ENCODE results near the gene RPS28. TPM values are rescaled to one million over a fixed set of nuclear protein-coding genes. Genes with fewer than 3 reads are reported as not detected.
A peak's percentile ranks its signal among the peaks of the same experiment; 100 is the strongest.
"Not testable (repeated sequence)": the region's sequence is repeated elsewhere in the genome, so short reads cannot be mapped to it uniquely, and the experiment has no call there.

The RPS28 gene
- polyA plus RNA-seq (2013, experiment 1 of 2), result 1,106 TPM
- polyA plus RNA-seq (2013, experiment 2 of 2), result 958 TPM

DNA sequence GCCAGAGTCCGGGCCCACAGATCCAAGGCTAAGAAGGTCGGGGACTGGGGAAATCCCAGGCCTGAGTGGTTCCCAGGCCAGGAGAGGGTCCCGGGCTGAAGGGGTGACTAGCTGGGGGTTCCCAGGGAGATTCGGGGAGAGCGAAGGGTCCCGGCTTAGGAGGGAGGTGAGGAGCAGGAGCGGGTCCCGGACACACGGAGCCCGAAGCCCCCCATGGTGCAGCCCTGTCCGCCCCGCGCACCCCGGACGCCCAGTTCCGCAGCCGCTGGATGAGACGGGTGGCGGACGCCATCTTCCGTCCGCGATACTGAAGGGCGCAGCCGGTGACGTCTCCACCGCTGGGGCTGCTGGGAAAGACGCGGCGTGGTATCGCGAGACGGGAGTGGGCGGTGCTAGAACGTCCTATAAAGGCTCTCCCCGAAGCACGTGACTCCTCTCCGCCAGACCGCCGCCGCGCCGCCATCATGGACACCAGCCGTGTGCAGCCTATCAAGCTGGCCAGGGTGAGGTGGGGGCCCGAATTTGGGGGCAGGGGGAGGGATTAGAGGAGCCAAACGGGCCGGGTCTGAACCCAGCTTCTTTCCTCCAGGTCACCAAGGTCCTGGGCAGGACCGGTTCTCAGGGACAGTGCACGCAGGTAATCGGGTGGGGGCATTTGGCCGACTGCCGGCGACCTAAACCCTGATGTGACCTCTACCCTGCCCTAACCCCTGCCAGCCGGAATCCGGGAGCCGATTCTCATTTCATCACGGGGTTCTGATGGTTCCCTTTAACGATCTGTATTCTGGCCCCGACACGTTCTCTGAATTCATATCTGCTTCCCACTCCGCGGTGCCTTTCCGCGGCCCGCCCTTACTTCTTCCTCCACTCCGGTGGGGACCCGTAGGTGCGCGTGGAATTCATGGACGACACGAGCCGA, at the start of gene RPS28, which contains the start of gene NDUFA7:
RPS28 (plus strand) TSS at position 430 of the 919 bp plus-strand sequence; CDS start at position 465, 35 bp downstream.
NDUFA7 (minus strand) TSS at position 309 of the 919 bp plus-strand sequence; CDS start at position 292, 17 bp downstream.
- Histone ChIP-seq H3K4me1 (ENCODE audit: control insufficient read depth, insufficient read depth, low read length, poor library complexity, severe bottlenecking) (peaks cover 16% of the 10 kb centered on the region), H3K27ac (ENCODE audit: low read depth, low read length, severe bottlenecking) (peak within 1 kb of the TSS; percentile 87), H3K4me3 (ENCODE audit: extremely low read depth, insufficient read depth, low read length, poor library complexity, severe bottlenecking) (peak within 1 kb of the TSS; percentile 96), H3K36me3 (ENCODE audit: control insufficient read depth, insufficient read depth, low read length) (peaks cover 46% of the 10 kb centered on the region), H3K9me3 (ENCODE audit: control insufficient read depth, low read length) (no peaks in the 10 kb centered on the region)
- 0 to 1% methylated on average over 68 to 71 of the region's 72 CpGs for WGBS, 2 experiments (ENCODE audit: insufficient coverage in 2 of 2)

DNA sequence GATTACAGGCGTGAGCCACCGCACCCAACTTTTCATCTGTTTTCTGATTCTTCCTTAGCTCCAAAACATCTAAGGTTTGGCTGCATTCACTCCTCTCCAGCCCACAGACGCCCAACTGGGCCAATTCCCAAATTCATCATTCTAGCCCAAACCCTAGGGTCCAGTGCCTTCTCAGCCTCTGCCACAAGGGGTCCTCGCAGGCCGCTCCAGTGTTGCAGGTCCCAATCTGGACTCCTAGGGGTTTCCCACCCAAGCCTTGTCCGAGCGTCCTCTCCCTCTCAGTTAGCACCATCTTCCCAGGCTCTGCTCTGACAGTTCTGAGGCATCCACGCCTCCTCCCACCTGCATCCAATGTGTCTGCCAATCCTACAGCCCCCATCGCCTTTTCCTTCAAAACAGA, 44.8 kb upstream of the RPS28 start:
- H3K9me3 ChIP-seq (ENCODE audit: control insufficient read depth, low read length); H3K4me3 ChIP-seq (ENCODE audit: extremely low read depth, insufficient read depth, low read length, poor library complexity, severe bottlenecking); H3K36me3 ChIP-seq (ENCODE audit: control insufficient read depth, insufficient read depth, low read length); H3K4me1 ChIP-seq (ENCODE audit: control insufficient read depth, insufficient read depth, low read length, poor library complexity, severe bottlenecking); H3K27ac ChIP-seq (ENCODE audit: low read depth, low read length, severe bottlenecking): not testable (repeated sequence)
- no CpG with 5 or more reads among the region's 9 CpGs for WGBS, 2 experiments (ENCODE audit: insufficient coverage in 2 of 2)

- H3K9me3 ChIP-seq (ENCODE audit: control insufficient read depth, low read length); H3K27ac ChIP-seq (ENCODE audit: low read depth, low read length, severe bottlenecking); H3K4me1 ChIP-seq (ENCODE audit: control insufficient read depth, insufficient read depth, low read length, poor library complexity, severe bottlenecking); H3K4me3 ChIP-seq (ENCODE audit: extremely low read depth, insufficient read depth, low read length, poor library complexity, severe bottlenecking); H3K36me3 ChIP-seq (ENCODE audit: control insufficient read depth, insufficient read depth, low read length): not testable (repeated sequence)
- no CpG with 5 or more reads among the region's 9 CpGs for WGBS, 2 experiments (ENCODE audit: insufficient coverage in 2 of 2)
Observed at GRCh38 chr19:8291337-8291736, 30.0 kb upstream of the RPS28 start.

DNA sequence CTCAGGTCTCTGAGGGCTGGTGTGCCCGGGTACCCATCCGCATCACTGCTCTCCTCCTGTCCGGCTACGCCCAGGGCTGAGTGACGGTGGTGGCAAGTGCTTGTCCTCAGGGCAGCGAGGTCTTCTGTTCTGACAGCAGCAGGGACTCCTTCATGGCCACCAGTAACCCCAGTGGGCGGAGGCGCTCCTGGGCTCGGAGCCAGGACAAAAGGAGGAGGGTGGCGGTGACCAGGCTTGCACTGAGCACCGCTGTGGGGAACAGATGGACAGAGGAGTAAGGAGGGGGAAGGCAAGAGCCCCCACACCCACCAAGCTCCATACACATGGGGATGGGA, 19.0 kb upstream of the RPS28 start:
- Histone ChIP-seq H3K27ac (ENCODE audit: low read depth, low read length, severe bottlenecking) (no peak overlapping the region), H3K9me3 (ENCODE audit: control insufficient read depth, low read length) (no peaks in the 10 kb centered on the region), H3K36me3 (ENCODE audit: control insufficient read depth, insufficient read depth, low read length) (peaks cover 15% of the 10 kb centered on the region), H3K4me1 (ENCODE audit: control insufficient read depth, insufficient read depth, low read length, poor library complexity, severe bottlenecking) (peaks cover 4% of the 10 kb centered on the region), H3K4me3 (ENCODE audit: extremely low read depth, insufficient read depth, low read length, poor library complexity, severe bottlenecking) (no peak overlapping the region)
- WGBS, 2 experiments (ENCODE audit: insufficient coverage in 2 of 2), result 95 to 96% methylated on average over 6 to 9 of the region's 11 CpGs

- no peak overlapping the region for H3K4me3 ChIP-seq (ENCODE audit: extremely low read depth, insufficient read depth, low read length, poor library complexity, severe bottlenecking)
- H3K9me3 ChIP-seq (ENCODE audit: control insufficient read depth, low read length), result no peaks in the 10 kb centered on the region
- H3K36me3 ChIP-seq (ENCODE audit: control insufficient read depth, insufficient read depth, low read length), result peaks cover 15% of the 10 kb centered on the region
- H3K4me1 ChIP-seq (ENCODE audit: control insufficient read depth, insufficient read depth, low read length, poor library complexity, severe bottlenecking), result peaks cover 4% of the 10 kb centered on the region
- no peak overlapping the region for H3K27ac ChIP-seq (ENCODE audit: low read depth, low read length, severe bottlenecking)
- WGBS, 2 experiments (ENCODE audit: insufficient coverage in 2 of 2), result 97% methylated on average over 4 to 5 of the region's 7 CpGs
Observed at GRCh38 chr19:8302734-8303133, 18.6 kb upstream of the RPS28 start.

DNA sequence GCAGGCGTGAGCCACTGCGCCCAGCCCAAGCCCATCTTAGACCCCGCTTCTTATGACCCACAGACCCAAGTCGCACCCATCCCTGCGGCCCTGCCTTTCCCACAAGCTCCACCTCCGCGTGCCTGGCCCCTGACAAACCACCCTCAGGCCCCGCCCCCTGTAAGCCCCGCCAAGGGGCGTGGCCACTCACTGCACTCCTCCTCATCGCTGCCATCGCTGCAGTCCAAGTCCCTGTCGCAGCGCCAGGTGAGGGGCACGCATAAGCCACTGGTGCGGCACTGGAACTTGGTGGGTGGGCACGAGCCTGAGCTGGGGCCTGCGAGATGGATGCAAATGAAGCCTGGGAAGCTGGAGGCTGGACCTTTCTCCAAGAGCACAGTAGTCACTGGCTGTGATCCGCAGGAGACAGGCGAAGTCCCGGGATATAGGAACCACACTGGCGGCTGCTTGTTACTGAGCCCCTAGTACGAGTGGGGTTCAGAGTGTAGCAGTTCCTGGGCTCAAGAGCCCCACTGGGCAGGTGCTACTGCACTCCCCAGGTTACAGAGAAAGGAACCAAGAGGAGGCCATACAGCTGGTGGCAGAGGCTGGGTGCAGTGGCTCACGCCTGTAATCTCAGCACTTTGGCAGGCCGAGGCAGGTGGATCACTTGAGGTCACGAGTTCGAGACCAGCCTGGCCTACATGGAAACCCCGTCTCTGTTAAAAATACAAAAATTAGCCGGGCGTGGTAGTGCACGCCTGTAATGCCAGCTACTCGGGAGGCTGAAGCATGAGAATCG, 16.3 kb upstream of the RPS28 start:
- WGBS, 2 experiments (ENCODE audit: insufficient coverage in 2 of 2), result 70 to 73% methylated on average over 28 to 33 of the region's 33 CpGs
- peaks cover 4% of the 10 kb centered on the region for H3K4me1 ChIP-seq (ENCODE audit: control insufficient read depth, insufficient read depth, low read length, poor library complexity, severe bottlenecking)
- H3K27ac ChIP-seq (ENCODE audit: low read depth, low read length, severe bottlenecking), result no peak overlapping the region
- H3K9me3 ChIP-seq (ENCODE audit: control insufficient read depth, low read length), result no peaks in the 10 kb centered on the region
- no peak overlapping the region for H3K4me3 ChIP-seq (ENCODE audit: extremely low read depth, insufficient read depth, low read length, poor library complexity, severe bottlenecking)
- H3K36me3 ChIP-seq (ENCODE audit: control insufficient read depth, insufficient read depth, low read length), result peaks cover 26% of the 10 kb centered on the region

DNA sequence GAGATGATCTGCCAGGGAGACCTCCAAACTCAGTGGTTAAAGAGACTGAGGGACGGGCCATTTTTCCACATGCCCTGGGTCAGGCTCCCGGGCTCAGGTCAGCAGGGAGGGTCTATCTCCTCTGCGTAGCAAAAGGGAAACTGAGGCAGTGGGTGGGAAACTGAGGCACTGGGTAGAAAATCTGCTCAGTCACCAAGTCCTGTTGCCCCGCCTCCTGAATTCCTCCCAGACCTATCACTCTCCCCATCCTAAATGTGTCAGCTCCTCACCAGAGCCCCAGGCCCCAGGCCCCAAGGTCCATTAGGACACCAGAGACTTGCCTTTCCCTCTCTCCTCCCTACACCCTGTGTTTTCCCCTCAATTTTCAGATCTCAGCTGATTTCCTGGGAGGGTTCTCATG, 15.5 kb upstream of the RPS28 start:
- no peak overlapping the region for H3K27ac ChIP-seq (ENCODE audit: low read depth, low read length, severe bottlenecking)
- 67% methylated on average over 3 of the region's 4 CpGs for WGBS, 2 experiments (ENCODE audit: insufficient coverage in 2 of 2)

GRCh38 chr19:8306235-8307054, 14.9 kb upstream of the RPS28 start:
- H3K4me1 ChIP-seq (ENCODE audit: control insufficient read depth, insufficient read depth, low read length, poor library complexity, severe bottlenecking), result peaks cover 4% of the 10 kb centered on the region
- H3K4me3 ChIP-seq (ENCODE audit: extremely low read depth, insufficient read depth, low read length, poor library complexity, severe bottlenecking), result no peak overlapping the region
- WGBS, 2 experiments (ENCODE audit: insufficient coverage in 2 of 2), result 93 to 94% methylated on average over 13 to 15 of the region's 17 CpGs
- H3K27ac ChIP-seq (ENCODE audit: low read depth, low read length, severe bottlenecking), result no peak overlapping the region
- peaks cover 39% of the 10 kb centered on the region for H3K36me3 ChIP-seq (ENCODE audit: control insufficient read depth, insufficient read depth, low read length)
- H3K9me3 ChIP-seq (ENCODE audit: control insufficient read depth, low read length), result no peaks in the 10 kb centered on the region

More for the DNA sequence above, 15.5 kb upstream of the RPS28 start:
- H3K4me3 ChIP-seq (ENCODE audit: extremely low read depth, insufficient read depth, low read length, poor library complexity, severe bottlenecking), result no peak overlapping the region
- no peaks in the 10 kb centered on the region for H3K9me3 ChIP-seq (ENCODE audit: control insufficient read depth, low read length)
- H3K4me1 ChIP-seq (ENCODE audit: control insufficient read depth, insufficient read depth, low read length, poor library complexity, severe bottlenecking), result peaks cover 4% of the 10 kb centered on the region
- peaks cover 33% of the 10 kb centered on the region for H3K36me3 ChIP-seq (ENCODE audit: control insufficient read depth, insufficient read depth, low read length)

DNA sequence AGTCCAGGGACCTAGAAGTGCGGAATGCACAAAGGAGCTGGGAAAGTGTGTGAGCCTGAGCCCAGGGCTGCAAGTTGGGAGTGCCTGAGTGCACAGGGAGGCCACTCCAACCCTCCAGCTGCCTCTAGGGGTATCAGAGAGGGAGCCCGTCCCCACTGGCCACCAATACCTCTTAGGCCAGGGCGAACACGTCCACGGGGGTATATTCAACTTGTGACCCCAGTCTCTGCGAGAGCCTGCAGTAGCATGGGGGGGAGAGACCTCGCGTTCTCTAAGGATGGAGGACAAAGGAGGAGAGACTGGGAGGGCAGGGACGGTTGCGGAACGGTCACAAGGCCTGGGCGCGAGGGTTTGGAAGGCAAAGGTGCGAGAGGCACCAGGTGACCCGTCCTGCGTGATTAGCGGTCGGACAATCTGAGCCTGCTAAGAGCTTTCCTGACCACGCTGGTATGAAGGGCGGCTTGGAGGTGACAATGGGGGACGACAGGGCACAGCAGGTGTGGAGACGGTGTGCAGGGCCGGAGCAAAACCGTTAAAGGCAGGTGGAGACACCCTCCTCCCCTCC, 13.8 kb upstream of the RPS28 start:
- WGBS, 2 experiments (ENCODE audit: insufficient coverage in 2 of 2), result 8 to 13% methylated on average over 17 to 19 of the region's 24 CpGs
- Histone ChIP-seq H3K27ac (ENCODE audit: low read depth, low read length, severe bottlenecking) (no peak overlapping the region), H3K36me3 (ENCODE audit: control insufficient read depth, insufficient read depth, low read length) (peaks cover 43% of the 10 kb centered on the region), H3K9me3 (ENCODE audit: control insufficient read depth, low read length) (no peaks in the 10 kb centered on the region), H3K4me1 (ENCODE audit: control insufficient read depth, insufficient read depth, low read length, poor library complexity, severe bottlenecking) (peaks cover 4% of the 10 kb centered on the region), H3K4me3 (ENCODE audit: extremely low read depth, insufficient read depth, low read length, poor library complexity, severe bottlenecking) (peak overlapping the region; percentile 55)

All from mesodermal cell (in vitro differentiated cells).